GM19240 (cell line): ENCODE data around the gene PCAT7.

Experiments used
- DNase-seq: peaks from one replicate; pipeline ENCODE4 v3.0.0; 2011; ENCODE audit warnings: low spot score; ENCODE audit not compliant: insufficient read length

The PCAT7 gene

DNA sequence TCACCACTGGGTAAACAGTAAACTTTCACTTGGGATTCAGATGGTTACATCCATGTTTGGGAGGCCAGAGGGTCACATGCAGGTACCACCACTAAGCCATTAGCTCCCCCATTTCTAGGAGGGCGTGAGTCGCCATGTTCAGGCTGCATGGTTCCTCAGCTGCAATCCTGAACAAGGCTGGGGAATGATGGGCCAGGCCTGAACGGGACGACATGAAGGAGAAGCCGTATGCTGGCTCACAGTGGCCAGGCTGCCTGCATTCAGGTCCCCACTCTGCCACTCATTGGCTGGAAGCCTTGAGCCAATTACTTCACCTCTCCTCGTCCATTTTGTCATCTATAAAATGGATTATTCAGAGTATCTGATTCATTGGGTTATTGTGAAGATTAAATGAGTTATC, 47.8 kb downstream of the PCAT7 start:
- DNase-seq, result no peak

DNA sequence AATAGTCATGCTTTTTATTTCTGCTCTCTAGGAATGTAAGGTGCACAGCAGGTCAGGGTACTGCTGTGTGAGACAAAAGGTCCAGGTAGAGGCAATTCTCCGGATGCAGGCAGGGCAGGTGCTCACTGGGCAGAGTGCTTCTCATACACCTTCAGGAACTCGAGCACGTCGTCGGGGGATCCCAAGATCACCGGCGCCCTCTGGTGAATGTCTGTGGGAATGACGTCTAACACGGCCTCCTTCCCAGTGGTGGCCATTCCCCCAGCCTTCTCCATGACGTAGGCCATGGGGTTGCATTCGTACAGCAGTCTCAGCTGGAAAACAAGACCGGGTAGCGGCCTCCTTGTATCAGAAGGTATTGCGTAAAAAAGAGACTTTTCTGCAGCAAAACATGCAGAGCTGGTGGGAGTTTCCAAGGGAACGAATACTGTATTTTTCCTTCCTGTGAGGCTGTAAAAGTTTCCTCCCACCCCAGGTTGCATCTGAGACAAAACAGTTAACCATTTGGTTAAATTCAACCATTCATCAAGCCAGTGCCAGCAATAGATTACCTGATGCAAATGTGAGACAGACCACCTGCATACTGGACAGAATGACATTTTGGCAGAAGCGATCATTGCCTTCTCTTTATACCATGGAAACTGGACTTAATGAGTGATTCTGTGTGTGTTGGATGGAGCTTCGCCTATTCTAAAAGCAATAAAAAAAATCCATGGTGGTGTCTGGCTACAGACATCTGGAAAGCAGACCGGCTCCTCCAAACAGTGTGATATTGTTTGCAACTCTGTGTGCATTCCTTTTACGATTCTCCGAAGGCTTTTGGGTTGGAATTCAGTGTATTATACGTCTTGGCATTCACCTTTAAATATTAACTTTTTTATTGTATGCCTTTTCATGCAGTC, 48.6 kb downstream of the PCAT7 start:
- DNase-seq, result peak; percentile 83

DNA sequence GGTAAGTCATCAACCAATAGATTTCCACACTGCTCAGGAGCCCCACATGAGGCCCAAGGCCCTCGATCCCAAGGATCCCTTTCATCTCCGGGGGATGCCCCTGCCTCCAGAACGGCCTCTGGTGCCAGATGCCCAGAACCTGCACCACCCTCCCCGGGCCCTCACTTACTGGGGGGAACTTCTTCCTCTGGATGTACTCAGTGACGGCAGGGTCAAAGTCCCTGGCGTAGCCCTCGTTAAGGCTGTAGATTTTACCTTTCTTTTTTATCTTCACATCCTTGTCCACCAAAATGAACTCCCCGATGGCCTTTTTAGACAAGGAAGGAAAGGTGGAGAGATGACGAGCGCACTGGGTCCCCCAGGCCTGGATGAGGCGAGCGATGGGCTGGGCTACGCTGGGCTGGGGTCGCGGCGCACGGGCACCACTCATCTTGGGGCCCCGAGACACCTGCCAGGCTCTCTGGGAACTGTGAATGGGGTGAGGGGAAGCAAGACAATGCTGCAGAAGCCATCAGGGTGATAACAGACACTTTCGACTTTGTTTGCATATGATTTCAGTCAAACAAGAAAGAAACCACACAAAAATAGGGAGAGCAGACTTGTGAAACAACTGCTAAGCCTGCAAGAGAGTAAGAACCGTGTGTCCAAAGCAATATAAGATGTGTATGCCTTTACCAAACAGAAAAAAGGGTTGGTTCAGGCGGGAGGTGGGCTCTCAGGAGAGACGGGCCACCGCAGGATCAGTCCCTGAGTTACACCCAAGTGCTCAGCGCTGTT, 52.0 kb downstream of the PCAT7 start:
- no peak for DNase-seq

DNA sequence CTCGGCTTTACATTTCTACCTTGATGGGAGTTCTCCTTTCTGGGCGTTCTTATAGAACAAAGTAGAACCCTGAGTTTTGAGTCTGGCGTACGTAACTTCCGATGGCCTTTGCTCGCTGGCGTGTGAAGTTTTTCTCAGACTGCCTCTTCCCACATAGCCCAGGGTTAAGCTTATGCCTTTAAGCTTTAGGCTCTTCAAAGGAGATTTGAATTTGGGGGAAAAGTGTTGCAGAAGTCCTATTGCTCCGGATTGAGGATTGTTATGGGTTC, 52.5 kb downstream of the PCAT7 start:
- DNase-seq, result no peak

DNA sequence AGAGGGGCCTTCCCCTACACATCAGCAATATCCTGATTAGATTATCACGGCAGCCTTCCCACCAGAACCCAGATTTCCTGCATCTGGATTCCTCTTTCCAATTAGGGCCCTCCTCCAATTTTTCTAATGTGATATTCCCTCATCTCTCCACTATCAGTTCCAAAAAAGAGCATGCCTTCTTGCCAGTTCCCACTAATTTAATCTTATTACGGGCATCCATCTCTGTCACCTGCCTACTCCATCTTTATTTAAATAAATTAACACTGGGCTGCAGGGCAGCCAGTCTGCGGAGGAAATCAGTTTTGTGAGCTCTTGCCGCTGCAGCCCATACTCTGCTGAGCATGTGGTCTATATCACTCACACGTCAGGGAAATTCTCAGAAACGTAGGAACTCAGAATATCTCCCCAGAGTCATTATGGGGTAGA, 55.3 kb downstream of the PCAT7 start:
- no peak for DNase-seq

- no peak for DNase-seq
Measured at GRCh38 chr9:94611638-94612068, 56.8 kb downstream of the PCAT7 start.

DNA sequence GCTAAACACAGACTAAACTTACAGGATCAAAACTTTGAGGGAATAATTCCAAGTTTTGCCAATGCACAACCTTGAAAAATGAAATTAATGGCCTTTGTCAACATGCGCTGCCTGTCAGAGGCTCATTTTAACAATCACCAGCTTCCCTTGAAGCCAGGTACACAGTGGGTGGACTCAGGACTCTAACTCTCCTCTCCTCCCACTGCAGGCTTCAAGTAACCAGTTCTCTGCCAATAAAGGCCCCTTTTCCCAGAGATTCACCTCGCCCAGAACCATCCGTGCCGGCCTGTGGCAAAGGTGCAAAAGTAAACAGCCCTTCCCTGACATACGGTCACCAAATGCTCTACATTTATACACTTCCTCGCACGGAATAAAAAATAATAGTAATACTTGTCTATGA, 57.2 kb downstream of the PCAT7 start:
- DNase-seq, result no peak

GRCh38 chr9:94613003-94613402, 58.1 kb downstream of the PCAT7 start:
- no peak for DNase-seq

DNA sequence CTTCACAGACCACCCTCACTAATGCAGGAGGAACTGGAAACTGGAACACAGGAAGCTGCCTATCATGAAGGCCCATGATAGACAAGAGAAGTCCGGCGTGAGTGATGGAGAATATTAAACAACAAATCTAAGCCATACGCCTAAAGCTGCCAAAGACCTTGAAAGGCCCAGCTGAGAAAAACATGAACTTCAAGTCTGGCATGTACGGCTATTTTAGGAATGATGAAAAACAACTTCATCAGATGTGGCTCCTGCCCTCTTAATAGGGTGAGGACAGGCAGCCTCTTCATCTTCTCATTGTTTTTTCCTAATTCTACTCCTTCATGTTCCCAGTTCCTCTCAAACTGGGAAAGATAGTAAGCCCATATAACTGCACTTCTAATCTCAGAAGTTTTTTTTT, 64.1 kb downstream of the PCAT7 start:
- no peak for DNase-seq
